OCI-M1 (cell line): ENCODE data around the gene ARPC5L.
"Not testable (repeated sequence)": the region's sequence is repeated elsewhere in the genome, so short reads cannot be mapped to it uniquely, and the experiment has no call there.

Experiments used
- DNase-seq: peaks from one replicate; lab custom pipeline; 2025; lab: John Stamatoyannopoulos, UW

The ARPC5L gene

DNA sequence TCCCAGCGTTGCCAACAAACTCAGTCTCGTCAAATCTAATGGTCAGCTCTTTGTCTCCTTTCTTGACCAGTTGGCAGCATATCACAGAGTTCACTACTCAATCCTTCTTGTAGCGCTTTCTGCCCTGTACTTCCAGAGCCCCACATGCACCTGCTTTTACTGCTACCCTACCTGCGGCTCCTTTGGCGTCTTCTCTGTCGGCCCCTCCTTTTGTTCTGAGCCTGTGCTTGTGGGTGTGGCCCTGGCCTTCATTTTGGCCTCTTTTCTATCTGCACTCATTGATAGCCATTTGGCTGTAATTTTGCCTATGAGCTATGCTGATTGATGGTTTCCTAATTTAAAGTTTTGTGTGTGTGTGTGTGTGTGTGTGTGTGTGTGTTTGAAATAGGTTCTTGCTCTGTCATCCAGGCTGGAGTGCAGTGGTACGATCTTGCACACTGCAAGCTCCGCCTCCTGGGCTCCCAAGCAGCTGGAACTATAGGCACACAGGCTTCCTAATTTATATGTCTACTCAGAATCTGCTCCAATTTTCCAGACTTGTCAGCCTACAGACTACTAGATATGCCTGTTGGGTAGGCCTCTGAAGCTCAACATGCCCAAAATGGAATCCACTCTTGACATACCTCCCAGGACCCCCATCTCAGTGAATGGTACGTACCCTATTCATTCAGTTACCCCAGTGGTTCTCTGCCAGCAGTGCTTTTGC, 32.3 kb downstream of the ARPC5L start:
- DNase-seq, result no peak

DNA sequence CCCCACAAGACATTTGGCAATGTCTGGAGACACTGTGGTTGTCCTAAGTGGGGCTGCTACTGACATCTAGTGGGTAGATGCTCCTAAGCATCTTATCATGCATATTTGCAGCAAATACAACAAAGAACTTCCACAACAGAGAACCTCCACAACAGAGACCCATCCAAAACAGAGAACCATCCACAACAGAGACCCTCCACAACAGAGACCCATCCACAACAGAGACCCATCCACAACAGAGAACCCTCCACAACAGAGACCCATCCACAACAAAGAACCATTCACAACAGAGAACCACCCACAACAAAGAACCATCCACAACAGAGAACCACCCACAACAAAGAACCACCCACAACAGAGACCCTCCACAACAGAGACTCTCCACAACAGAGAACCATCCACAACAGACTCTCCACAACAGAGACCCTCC, 32.8 kb downstream of the ARPC5L start:
- DNase-seq, result peak; percentile 44

DNA sequence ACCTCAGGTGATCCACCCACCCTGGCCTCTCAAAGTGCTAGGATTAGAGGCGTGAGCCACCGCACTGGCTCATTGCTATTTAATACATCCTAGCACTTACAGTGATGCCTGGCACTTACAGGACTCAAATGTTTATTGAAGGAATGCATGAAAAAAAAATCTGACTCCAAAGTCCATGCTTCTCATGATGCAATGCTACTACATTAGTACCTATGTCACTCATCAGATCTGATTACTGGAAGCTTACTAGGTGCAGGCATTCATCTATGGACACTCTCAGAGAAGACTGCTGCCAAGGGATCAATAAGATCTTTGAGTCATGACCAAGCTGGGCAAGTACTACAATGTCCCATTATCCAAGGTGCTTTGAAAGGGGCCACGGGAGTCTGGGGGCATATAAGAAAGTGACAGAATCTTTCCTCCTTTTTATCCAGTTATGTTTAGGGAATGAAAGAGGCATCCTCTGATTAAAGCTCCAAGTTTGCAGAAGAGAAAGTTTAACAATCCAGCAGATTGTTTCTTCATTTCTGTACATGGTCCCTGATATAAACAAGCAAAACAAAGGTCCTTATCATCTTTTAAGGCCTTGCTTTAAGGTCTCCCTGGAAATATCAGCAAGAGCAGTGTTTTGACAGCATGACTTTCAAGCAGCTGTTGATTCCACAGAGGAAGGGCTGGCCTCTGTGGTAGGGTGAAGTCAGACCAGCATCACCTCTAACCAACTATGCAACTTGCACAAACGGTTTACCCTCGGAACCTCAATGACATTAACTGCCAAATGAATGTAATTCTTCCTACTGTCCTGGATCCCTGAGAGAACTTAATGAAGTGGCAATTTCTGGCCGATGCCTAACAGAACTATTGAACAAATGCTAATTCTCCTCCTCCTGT, 35.9 kb downstream of the ARPC5L start:
- DNase-seq, result no peak

- DNase-seq, result no peak
These were observed 37.9 kb downstream of the ARPC5L start for GRCh38 chr9:124899845-124900244.

DNA sequence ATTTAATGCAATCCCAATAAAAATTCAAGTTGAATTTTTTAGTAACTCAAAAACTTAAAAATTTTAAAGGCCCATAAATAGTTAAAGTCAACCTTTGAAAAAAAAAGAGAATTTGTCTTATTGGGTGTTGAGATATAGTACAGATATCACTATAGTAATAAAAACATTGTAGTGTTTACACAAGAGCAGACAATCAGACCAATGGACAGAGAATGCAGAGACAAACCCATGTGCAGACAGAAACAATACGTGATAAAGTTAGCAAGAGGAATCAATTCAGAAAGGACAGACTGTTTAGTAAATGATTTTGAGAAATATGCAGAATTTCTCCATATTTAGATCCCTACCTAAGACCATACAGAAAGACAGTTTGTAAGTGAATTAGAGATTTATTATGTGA, 45.0 kb downstream of the ARPC5L start:
- no peak for DNase-seq

DNA sequence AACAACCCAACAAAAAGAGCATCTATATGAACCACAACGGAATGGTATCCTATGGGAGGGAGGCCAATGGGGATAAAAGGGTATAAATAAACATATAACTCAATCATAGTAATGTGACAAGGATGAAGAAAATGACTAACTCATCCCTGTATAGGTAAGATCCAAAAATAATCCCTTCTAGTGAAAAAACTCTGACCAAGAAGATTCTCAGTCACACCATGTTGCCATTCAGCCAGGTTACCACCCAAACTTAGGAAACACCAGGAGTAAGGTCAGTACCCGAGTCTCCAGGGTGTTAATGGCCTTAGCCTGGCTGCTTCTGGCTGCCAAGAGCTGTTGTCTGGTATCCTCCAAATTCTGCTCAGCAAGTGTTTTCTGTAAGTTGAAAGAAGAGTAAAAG, 46.2 kb downstream of the ARPC5L start:
- no peak for DNase-seq

- no peak for DNase-seq
These were observed 49.8 kb downstream of the ARPC5L start for GRCh38 chr9:124911766-124912165.

GRCh38 chr9:124913378-124913777, 51.4 kb downstream of the ARPC5L start:
- DNase-seq, result no peak

GRCh38 chr9:124914753-124915405, 52.9 kb downstream of the ARPC5L start:
- no peak for DNase-seq

DNA sequence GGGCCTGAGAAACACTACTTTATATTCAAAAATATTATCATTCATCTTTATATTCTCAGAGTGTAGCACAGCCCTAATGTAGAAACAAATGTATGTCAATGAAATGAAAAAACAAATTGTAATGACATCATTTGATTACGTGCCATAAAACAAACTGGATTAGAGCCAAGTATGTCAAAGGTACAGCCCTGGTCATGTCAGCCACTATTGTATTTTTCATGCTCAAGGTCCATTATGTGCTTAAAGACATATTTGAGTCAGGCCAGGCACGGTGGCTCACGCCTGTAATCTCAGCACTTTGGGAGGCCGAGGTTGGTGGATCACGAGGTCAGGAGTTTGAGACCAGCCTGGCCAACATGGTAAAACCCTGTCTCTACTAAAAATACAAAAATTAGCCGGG, 58.5 kb downstream of the ARPC5L start:
- DNase-seq, result not testable (repeated sequence)
